Astrocyte (in vitro differentiated cells and primary cell): ENCODE data around the gene CTSE. TPM values are rescaled to one million over a fixed set of nuclear protein-coding genes. Genes with fewer than 3 reads are reported as not detected.
A peak's percentile ranks its signal among the peaks of the same experiment; 100 is the strongest.

Source experiments
- DNase-seq: peaks from one replicate; pipeline ENCODE4 v3.0.0-alpha.2; 2010; ENCODE audit warnings: low read depth
- FAIRE-seq: peaks from 2 replicates; lab custom pipeline; 2011; peaks lifted over from hg19 to GRCh38; lab: Jason Lieb, UNC
- H2AFZ ChIP-seq: 2 replicates; pipeline ENCODE4 v1.6.0; 2012; ENCODE audit warnings: low read depth, low read length, inconsistent platforms
- H3K27ac ChIP-seq: 2 replicates; pipeline ENCODE4 v1.5.1; 2011; ENCODE audit warnings: low read depth, low read length, inconsistent platforms
- H3K27me3 ChIP-seq: 2 replicates; pipeline ENCODE4 v1.6.0; 2011; ENCODE audit warnings: low read length, inconsistent platforms; ENCODE audit not compliant: insufficient read depth
- H3K36me3 ChIP-seq: 2 replicates; pipeline ENCODE4 v1.5.1; 2011; ENCODE audit warnings: low read length, inconsistent platforms; ENCODE audit not compliant: insufficient read depth
- H3K4me1 ChIP-seq: 2 replicates; pipeline ENCODE4 v1.5.1; 2011; ENCODE audit warnings: low read length, inconsistent platforms; ENCODE audit not compliant: insufficient read depth
- H3K4me2 ChIP-seq: 2 replicates; pipeline ENCODE4 v1.6.0; 2012; ENCODE audit warnings: low read length, inconsistent platforms
- H3K4me3 ChIP-seq: 2 replicates; pipeline ENCODE4 v1.5.1; 2011; ENCODE audit warnings: low read depth, mild to moderate bottlenecking, low read length, inconsistent platforms; ENCODE audit not compliant: insufficient read depth
- H3K79me2 ChIP-seq: 2 replicates; pipeline ENCODE4 v1.6.0; 2012; ENCODE audit warnings: mild to moderate bottlenecking, low read length, inconsistent platforms; ENCODE audit not compliant: insufficient read depth
- H3K9ac ChIP-seq: 2 replicates; pipeline ENCODE4 v1.6.0; 2012; ENCODE audit warnings: mild to moderate bottlenecking, low read length, inconsistent platforms
- H3K9me3 ChIP-seq: 2 replicates; pipeline ENCODE4 v1.5.1; 2012; ENCODE audit warnings: low read depth, mild to moderate bottlenecking, low read length, inconsistent platforms; ENCODE audit not compliant: insufficient read depth
- H4K20me1 ChIP-seq: 2 replicates; pipeline ENCODE4 v1.6.0; 2012; ENCODE audit warnings: low read length, inconsistent platforms; ENCODE audit not compliant: insufficient read depth
- H3K27ac Mint-ChIP-seq: one replicate; pipeline ENCODE4 v1.8.0; 2021; ENCODE audit warnings: mild to moderate bottlenecking, mixed read lengths; ENCODE audit not compliant: unreplicated experiment
- H3K27me3 Mint-ChIP-seq: one replicate; pipeline ENCODE4 v1.8.0; 2021; ENCODE audit warnings: low read depth, mixed read lengths; ENCODE audit not compliant: unreplicated experiment
- H3K36me3 Mint-ChIP-seq: one replicate; pipeline ENCODE4 v1.8.0; 2021; ENCODE audit warnings: low read depth, mixed read lengths; ENCODE audit not compliant: unreplicated experiment
- H3K4me1 Mint-ChIP-seq: one replicate; pipeline ENCODE4 v1.8.0; 2021; ENCODE audit warnings: low read depth, mixed read lengths; ENCODE audit not compliant: unreplicated experiment
- H3K4me3 Mint-ChIP-seq: one replicate; pipeline ENCODE4 v1.8.0; 2021; ENCODE audit warnings: mild to moderate bottlenecking, moderate library complexity, mixed read lengths; ENCODE audit not compliant: unreplicated experiment
- H3K9me3 Mint-ChIP-seq: one replicate; pipeline ENCODE4 v1.8.0; 2021; ENCODE audit warnings: mild to moderate bottlenecking, mixed read lengths; ENCODE audit not compliant: unreplicated experiment
- EZH2 ChIP-seq: IDR thresholded peaks from 2 replicates; pipeline ENCODE4 v1.6.1; 2012; ENCODE audit warnings: mild to moderate bottlenecking, low read length, inconsistent platforms; ENCODE audit not compliant: insufficient read depth
- total RNA-seq: library from RNA; stranded (reverse); gene quantifications from 2 replicates; pipeline ENCODE4 v1.2.1, GENCODE V29; 2021
- TF ChIP-seq, protein P1 (sequence below): IDR thresholded peaks from 2 replicates; pipeline ENCODE4 v1.5.1; 2011; ENCODE audit warnings: low read depth, mild to moderate bottlenecking, inconsistent platforms, low read length, moderate library complexity; ENCODE audit not compliant: insufficient read depth

Gene CTSE
- total RNA-seq, 1 donor from 2014 or later: not detected

DNA sequence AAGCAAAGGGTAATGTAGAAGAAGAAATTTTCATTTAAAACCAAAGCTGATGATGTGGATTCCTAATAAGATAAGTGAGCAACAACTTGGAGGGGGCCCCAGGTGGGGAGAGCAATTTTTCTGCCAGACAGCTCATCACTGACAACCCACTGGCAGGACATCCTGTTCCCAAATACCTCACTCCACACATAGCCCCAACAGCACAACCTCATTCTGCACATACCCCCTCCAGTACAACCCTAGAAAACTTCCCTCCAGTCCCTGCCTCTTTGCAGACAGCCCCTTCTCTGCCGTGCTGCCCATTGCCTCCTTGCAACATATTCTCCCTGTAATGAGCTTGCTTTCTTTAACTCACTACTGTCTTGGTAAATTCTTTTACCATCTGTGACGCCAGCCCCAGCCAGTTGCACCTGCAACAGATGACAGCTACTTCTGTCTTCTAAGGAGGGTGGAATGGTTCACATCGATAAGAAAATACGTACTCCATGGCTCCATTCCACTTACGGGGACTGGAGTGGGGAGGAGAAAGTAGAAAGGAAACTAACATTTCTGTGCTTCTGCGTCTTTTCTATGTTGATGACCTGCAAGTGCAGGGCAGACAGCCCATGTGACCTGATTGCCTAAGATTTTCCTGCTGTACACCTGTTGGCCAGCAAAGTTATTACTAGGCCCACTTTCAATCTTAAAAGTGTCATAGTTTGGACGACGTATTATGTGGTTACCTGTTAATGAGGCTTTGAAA is 44.0 kb upstream of the CTSE start:
- TF ChIP-seq, protein P1, sequence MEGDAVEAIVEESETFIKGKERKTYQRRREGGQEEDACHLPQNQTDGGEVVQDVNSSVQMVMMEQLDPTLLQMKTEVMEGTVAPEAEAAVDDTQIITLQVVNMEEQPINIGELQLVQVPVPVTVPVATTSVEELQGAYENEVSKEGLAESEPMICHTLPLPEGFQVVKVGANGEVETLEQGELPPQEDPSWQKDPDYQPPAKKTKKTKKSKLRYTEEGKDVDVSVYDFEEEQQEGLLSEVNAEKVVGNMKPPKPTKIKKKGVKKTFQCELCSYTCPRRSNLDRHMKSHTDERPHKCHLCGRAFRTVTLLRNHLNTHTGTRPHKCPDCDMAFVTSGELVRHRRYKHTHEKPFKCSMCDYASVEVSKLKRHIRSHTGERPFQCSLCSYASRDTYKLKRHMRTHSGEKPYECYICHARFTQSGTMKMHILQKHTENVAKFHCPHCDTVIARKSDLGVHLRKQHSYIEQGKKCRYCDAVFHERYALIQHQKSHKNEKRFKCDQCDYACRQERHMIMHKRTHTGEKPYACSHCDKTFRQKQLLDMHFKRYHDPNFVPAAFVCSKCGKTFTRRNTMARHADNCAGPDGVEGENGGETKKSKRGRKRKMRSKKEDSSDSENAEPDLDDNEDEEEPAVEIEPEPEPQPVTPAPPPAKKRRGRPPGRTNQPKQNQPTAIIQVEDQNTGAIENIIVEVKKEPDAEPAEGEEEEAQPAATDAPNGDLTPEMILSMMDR: no peak
- no peak for TF ChIP-seq EZH2
- no peaks in the 10 kb centered on the region for H3K79me2 ChIP-seq
- no peak overlapping the region for H3K4me3 ChIP-seq
- H3K27ac ChIP-seq: no peak overlapping the region
- no peak overlapping the region for H3K4me2 ChIP-seq
- peaks cover 28% of the 10 kb centered on the region for H3K27me3 Mint-ChIP-seq
- H3K9ac ChIP-seq: no peak overlapping the region
- H3K36me3 ChIP-seq: no peaks in the 10 kb centered on the region
- peaks cover 8% of the 10 kb centered on the region for H3K4me1 Mint-ChIP-seq
- no peak overlapping the region for H3K27ac Mint-ChIP-seq
- no peaks in the 10 kb centered on the region for H3K4me1 ChIP-seq
- peaks cover 14% of the 10 kb centered on the region for H3K27me3 ChIP-seq
- H4K20me1 ChIP-seq: no peaks in the 10 kb centered on the region
- H3K9me3 ChIP-seq: peaks cover 2% of the 10 kb centered on the region
- FAIRE-seq (no peak), DNase-seq (no peak)
- no peaks in the 10 kb centered on the region for H3K36me3 Mint-ChIP-seq
- H2AFZ ChIP-seq: no peak overlapping the region
- H3K9me3 Mint-ChIP-seq: peaks cover 2% of the 10 kb centered on the region
- H3K4me3 Mint-ChIP-seq: no peak overlapping the region

- no peak overlapping the region for H3K4me2 ChIP-seq
- H3K27me3 Mint-ChIP-seq: peaks cover 28% of the 10 kb centered on the region
- H2AFZ ChIP-seq: no peak overlapping the region
- H3K4me3 Mint-ChIP-seq: no peak overlapping the region
- DNase-seq: no peak
- H4K20me1 ChIP-seq: no peaks in the 10 kb centered on the region
- peaks cover 2% of the 10 kb centered on the region for H3K9me3 Mint-ChIP-seq
- H3K9ac ChIP-seq: no peak overlapping the region
- TF ChIP-seq EZH2: no peak
- TF ChIP-seq, protein P1: no peak
- H3K4me3 ChIP-seq: no peak overlapping the region
- FAIRE-seq: no peak
- peak overlapping the region; percentile 12 for H3K27ac Mint-ChIP-seq
- H3K36me3 ChIP-seq: no peaks in the 10 kb centered on the region
- no peaks in the 10 kb centered on the region for H3K4me1 ChIP-seq
- H3K36me3 Mint-ChIP-seq: no peaks in the 10 kb centered on the region
- peaks cover 14% of the 10 kb centered on the region for H3K27me3 ChIP-seq
- H3K4me1 Mint-ChIP-seq: peaks cover 8% of the 10 kb centered on the region
- H3K79me2 ChIP-seq: no peaks in the 10 kb centered on the region
- peaks cover 3% of the 10 kb centered on the region for H3K9me3 ChIP-seq
- no peak overlapping the region for H3K27ac ChIP-seq
Observed at GRCh38 chr1:206066479-206067171, 42.9 kb upstream of the CTSE start.
